DLD1 (cell line): Measurements from ENCODE around the gene INTS11.
"Not testable (repeated sequence)": the region's sequence is repeated elsewhere in the genome, so short reads cannot be mapped to it uniquely, and the experiment has no call there.

Experiments used
- in situ Hi-C: cut with HindIII; loops from 2 replicates; pipeline ENCODE4 v1.10.0; 2017; ENCODE audit warnings: low sequenced_read_pairs

The INTS11 gene

GRCh38 chr1:1331068-1331965, 6.9 kb upstream of the INTS11 start, which contains the start of gene TAS1R3:
TAS1R3 (plus strand) TSS chr1:1331280; CDS start chr1:1331346, 66 bp downstream.
- in situ Hi-C loops = no loop called here

GRCh38 chr1:1330366-1331067, 6.1 kb upstream of the INTS11 start:
- in situ Hi-C loops = no loop called here

- in situ Hi-C loops = no loop called here
Measured at GRCh38 chr1:1329304-1330210, 5.1 kb upstream of the INTS11 start.

GRCh38 chr1:1328254-1328653, 3.8 kb upstream of the INTS11 start:
- in situ Hi-C loops = no loop called here

GRCh38 chr1:1327291-1327690, 2.8 kb upstream of the INTS11 start:
- in situ Hi-C loops = no loop called here

- in situ Hi-C loops = no loop called here
Measured at GRCh38 chr1:1326075-1326605, 1.7 kb upstream of the INTS11 start.

GRCh38 chr1:1325288-1326074, 1.0 kb upstream of the INTS11 start:
- in situ Hi-C loops = no loop called here

- in situ Hi-C loops = no loop called here
Measured at GRCh38 chr1:1324084-1324523, 356 bp downstream of the INTS11 start.

GRCh38 chr1:1322952-1323351, 1.5 kb downstream of the INTS11 start:
- in situ Hi-C loops = no loop called here

- in situ Hi-C loops = no loop called here
Measured at GRCh38 chr1:1322418-1322817, 2.0 kb downstream of the INTS11 start.

- in situ Hi-C loops = no loop called here
Measured at GRCh38 chr1:1321477-1321876, 3.0 kb downstream of the INTS11 start.

- in situ Hi-C loops = no loop called here
Measured at GRCh38 chr1:1320666-1321448, 3.6 kb downstream of the INTS11 start.

GRCh38 chr1:1319646-1319941, 4.9 kb downstream of the INTS11 start:
- in situ Hi-C loops = no loop called here

GRCh38 chr1:1318777-1319645, 5.4 kb downstream of the INTS11 start:
- in situ Hi-C loops = no loop called here

- in situ Hi-C loops = no loop called here
Measured at GRCh38 chr1:1318131-1318652, 6.3 kb downstream of the INTS11 start.

GRCh38 chr1:1317420-1317819, 7.0 kb downstream of the INTS11 start:
- in situ Hi-C loops = no loop called here

- in situ Hi-C loops = not testable (repeated sequence)
Measured at GRCh38 chr1:1316199-1316598, 8.3 kb downstream of the INTS11 start.

GRCh38 chr1:1315435-1315954, 9.0 kb downstream of the INTS11 start:
- in situ Hi-C loops = no loop called here
